Measurements from ENCODE around the gene GPSM1. TPM values are rescaled to one million over a fixed set of nuclear protein-coding genes. Genes with fewer than 3 reads are reported as not detected.

GPSM1 gene
- total and polyA plus RNA-seq, 9 of the 15 experiments (the other 6 are each of a cell fraction or from before 2014, with no cell fraction given), result 0.04 to 14.2 (median 3.1) TPM

DNA sequence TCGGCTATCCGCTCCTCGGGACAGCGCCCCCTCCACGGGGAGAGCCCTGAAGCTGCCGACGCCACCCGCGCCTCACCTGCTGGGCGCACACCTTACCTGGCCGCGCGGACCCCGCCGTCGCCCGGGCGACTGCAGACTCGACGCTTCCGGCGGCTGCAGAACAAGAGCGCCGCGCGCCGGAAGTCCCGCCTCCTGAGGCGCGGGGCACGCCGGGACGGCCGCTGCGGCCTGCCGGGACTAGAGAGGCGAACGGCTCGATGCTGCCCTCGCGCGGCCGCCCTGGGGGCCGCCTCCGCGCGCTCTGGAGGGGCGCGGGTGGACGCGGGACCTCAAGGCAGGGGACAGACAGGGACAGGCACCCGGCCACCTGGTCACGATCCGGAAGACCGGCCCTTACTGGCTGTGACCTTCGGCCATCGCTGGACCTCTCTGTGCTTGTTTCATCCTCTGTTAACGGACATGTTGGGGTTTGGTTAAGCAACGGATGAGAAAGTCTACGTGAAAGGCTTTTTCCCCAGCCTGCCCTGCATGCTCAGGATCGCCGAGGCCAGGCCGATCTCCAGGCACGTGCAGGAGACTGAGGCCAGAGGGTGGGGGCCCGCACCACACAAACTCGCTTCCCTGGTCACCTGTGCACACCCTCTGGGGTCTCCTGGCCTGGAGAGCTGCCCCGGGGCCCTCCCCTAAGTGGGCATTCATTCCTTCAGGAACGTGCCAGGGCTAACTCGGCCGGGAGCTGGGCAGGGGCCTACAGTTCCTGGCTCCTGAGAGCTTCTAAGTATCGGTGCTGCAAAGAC is 72.9 kb downstream of the GPSM1 start, which contains the start of gene SNAPC4 (continued):
- TF ChIP-seq MAFG (tag; conservative IDR thresholded peaks at IDR 0.05) (no peak), ZNF3 (CRISPR knock-in tag; IDR thresholded peaks at IDR 0.05) (no peak), EGR1 (conservative IDR thresholded peaks at IDR 0.05) (peak; percentile 55), ZNF311 (CRISPR knock-in tag; IDR thresholded peaks at IDR 0.05) (no peak), RBM22 (IDR thresholded peaks at IDR 0.05; ENCODE audit: low read depth, low read length, poor library complexity, severe bottlenecking) (peak; percentile 88), ZNF830 (CRISPR knock-in tag; IDR thresholded peaks at IDR 0.05) (no peak), SP2 (IDR thresholded peaks at IDR 0.05; ENCODE audit: extremely low read depth, low read depth, low read length, poor library complexity, severe bottlenecking) (peak; percentile 76), ZBTB8A (IDR thresholded peaks at IDR 0.05; ENCODE audit: partially characterized antibody) (no peak), NCOA4 (IDR thresholded peaks at IDR 0.05; ENCODE audit: partially characterized antibody) (no peak), DNMT1 (IDR thresholded peaks at IDR 0.05) (no peak), TAL1 (IDR thresholded peaks at IDR 0.05) (no peak), CXXC5 (CRISPR knock-in tag; IDR thresholded peaks at IDR 0.05) (peak; percentile 93), BMI1 (IDR thresholded peaks at IDR 0.05; ENCODE audit: low read length) (peak; percentile 48; the same call in 1 of the 2 replicates), CCNT2 (IDR thresholded peaks at IDR 0.05; ENCODE audit: borderline replicate concordance, extremely low read depth, insufficient read length, low read depth, low read length) (peak; percentile 80), ZNF347 (CRISPR knock-in tag; IDR thresholded peaks at IDR 0.05; ENCODE audit: low read depth) (no peak), TAF1 (IDR thresholded peaks at IDR 0.05; ENCODE audit: control insufficient read depth, extremely low read depth, insufficient read depth, low read length, severe bottlenecking) (peak; percentile 78), SP1 (CRISPR knock-in tag; IDR thresholded peaks at IDR 0.05) (0 out of 2 replicates have a peak, but pooled peaks have one; percentile 3)
- TF ChIP-seq, protein P1, sequence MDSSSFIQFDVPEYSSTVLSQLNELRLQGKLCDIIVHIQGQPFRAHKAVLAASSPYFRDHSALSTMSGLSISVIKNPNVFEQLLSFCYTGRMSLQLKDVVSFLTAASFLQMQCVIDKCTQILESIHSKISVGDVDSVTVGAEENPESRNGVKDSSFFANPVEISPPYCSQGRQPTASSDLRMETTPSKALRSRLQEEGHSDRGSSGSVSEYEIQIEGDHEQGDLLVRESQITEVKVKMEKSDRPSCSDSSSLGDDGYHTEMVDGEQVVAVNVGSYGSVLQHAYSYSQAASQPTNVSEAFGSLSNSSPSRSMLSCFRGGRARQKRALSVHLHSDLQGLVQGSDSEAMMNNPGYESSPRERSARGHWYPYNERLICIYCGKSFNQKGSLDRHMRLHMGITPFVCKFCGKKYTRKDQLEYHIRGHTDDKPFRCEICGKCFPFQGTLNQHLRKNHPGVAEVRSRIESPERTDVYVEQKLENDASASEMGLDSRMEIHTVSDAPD (CRISPR knock-in tag; IDR thresholded peaks at IDR 0.05), result no peak
- TF ChIP-seq, protein P2, sequence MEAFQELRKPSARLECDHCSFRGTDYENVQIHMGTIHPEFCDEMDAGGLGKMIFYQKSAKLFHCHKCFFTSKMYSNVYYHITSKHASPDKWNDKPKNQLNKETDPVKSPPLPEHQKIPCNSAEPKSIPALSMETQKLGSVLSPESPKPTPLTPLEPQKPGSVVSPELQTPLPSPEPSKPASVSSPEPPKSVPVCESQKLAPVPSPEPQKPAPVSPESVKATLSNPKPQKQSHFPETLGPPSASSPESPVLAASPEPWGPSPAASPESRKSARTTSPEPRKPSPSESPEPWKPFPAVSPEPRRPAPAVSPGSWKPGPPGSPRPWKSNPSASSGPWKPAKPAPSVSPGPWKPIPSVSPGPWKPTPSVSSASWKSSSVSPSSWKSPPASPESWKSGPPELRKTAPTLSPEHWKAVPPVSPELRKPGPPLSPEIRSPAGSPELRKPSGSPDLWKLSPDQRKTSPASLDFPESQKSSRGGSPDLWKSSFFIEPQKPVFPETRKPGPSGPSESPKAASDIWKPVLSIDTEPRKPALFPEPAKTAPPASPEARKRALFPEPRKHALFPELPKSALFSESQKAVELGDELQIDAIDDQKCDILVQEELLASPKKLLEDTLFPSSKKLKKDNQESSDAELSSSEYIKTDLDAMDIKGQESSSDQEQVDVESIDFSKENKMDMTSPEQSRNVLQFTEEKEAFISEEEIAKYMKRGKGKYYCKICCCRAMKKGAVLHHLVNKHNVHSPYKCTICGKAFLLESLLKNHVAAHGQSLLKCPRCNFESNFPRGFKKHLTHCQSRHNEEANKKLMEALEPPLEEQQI (IDR thresholded peaks at IDR 0.05), result no peak
- TF ChIP-seq, protein P3, sequence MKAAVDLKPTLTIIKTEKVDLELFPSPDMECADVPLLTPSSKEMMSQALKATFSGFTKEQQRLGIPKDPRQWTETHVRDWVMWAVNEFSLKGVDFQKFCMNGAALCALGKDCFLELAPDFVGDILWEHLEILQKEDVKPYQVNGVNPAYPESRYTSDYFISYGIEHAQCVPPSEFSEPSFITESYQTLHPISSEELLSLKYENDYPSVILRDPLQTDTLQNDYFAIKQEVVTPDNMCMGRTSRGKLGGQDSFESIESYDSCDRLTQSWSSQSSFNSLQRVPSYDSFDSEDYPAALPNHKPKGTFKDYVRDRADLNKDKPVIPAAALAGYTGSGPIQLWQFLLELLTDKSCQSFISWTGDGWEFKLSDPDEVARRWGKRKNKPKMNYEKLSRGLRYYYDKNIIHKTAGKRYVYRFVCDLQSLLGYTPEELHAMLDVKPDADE (conservative IDR thresholded peaks at IDR 0.05; ENCODE audit: control insufficient read depth, low read depth, low read length), result peak; percentile 42; the same call in 1 of the 2 replicates
- TF ChIP-seq, protein P4, sequence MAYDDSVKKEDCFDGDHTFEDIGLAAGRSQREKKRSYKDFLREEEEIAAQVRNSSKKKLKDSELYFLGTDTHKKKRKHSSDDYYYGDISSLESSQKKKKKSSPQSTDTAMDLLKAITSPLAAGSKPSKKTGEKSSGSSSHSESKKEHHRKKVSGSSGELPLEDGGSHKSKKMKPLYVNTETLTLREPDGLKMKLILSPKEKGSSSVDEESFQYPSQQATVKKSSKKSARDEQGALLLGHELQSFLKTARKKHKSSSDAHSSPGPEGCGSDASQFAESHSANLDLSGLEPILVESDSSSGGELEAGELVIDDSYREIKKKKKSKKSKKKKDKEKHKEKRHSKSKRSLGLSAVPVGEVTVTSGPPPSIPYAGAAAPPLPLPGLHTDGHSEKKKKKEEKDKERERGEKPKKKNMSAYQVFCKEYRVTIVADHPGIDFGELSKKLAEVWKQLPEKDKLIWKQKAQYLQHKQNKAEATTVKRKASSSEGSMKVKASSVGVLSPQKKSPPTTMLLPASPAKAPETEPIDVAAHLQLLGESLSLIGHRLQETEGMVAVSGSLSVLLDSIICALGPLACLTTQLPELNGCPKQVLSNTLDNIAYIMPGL (CRISPR knock-in tag; IDR thresholded peaks at IDR 0.05), result peak; percentile 82; the same call in 1 of the 2 replicates

All from K562 (cell line).